Breast epithelium (tissue), 4 donors: ENCODE measurements around the gene ABCC1. TPM values are rescaled to one million over a fixed set of nuclear protein-coding genes. Genes with fewer than 3 reads are reported as not detected.

Experiments used
- DNase-seq, 2 donors: peaks; one replicate each; pipeline ENCODE4 v3.0.0-alpha.2; 2019; ENCODE audit warnings: low spot score in 2 of 2
- H3K27ac ChIP-seq, 2 donors: fragments of 200-600 bp; sonication (generic) in 1 of 2; one replicate each; pipeline ENCODE4 v1.5.1; 2016 to 2019; ENCODE audit warnings: mild to moderate bottlenecking in 1 of 2
- H3K27me3 ChIP-seq, 2 donors: fragments of 200-600 bp; sonication (generic) in 1 of 2; one replicate each; pipeline versions ENCODE4 v1.5.1 to v1.6.0; 2017 to 2019; ENCODE audit warnings: control low read depth in 1 of 2, mild to moderate bottlenecking in 1 of 2
- H3K36me3 ChIP-seq: fragments of 200-600 bp; one replicate; pipeline ENCODE4 v1.5.1; 2019
- H3K4me1 ChIP-seq, 2 donors: fragments of 200-600 bp; sonication (generic); one replicate each; pipeline ENCODE4 v1.5.1; 2016 to 2019; ENCODE audit warnings: control low read depth in 1 of 2
- H3K4me3 ChIP-seq, 3 donors: fragments of 200-600 bp; sonication (generic); 1 replicate in 2 of 3; 2 replicates in 1 of 3; pipeline ENCODE4 v1.5.1; 2016 to 2019; ENCODE audit warnings: mild to moderate bottlenecking in 3 of 3, moderate library complexity in 2 of 3
- H3K9me3 ChIP-seq, 2 donors: fragments of 200-600 bp; sonication (generic) in 1 of 2; one replicate each; pipeline ENCODE4 v1.5.1; 2016 to 2019; ENCODE audit warnings: control low read depth in 1 of 2
- CTCF ChIP-seq, 3 donors: fragments of 450-650 bp; IDR thresholded peaks; one replicate each; pipeline ENCODE4 v1.5.1; 2016 to 2017; ENCODE audit warnings: antibody characterized with exemption in 3 of 3, mild to moderate bottlenecking in 3 of 3, moderate library complexity in 3 of 3
- POLR2A ChIP-seq: fragments of 450-650 bp; IDR thresholded peaks from one replicate; pipeline ENCODE4 v1.6.1; 2016; ENCODE audit warnings: antibody characterized with exemption, mild to moderate bottlenecking, moderate library complexity
- POLR2AphosphoS5 ChIP-seq, 3 donors: sonication (generic); formaldehyde crosslinking; IDR thresholded peaks; one replicate each; pipeline ENCODE4 v1.6.1; 2017; ENCODE audit warnings: antibody characterized with exemption in 3 of 3
- intact Hi-C: fragments of 100-400 bp; cut with DNase I; formaldehyde crosslinking; loops from one replicate; pipeline ENCODE4 v1.15.1; 2023; ENCODE audit warnings: low total_unique reads
- total RNA-seq, 3 donors: library from RNA; depleted of rRNA; stranded (reverse); fragments of >200 nt; gene quantifications; one replicate each; pipeline ENCODE4 v1.1.0, GENCODE V29; 2016

ABCC1 gene
- total RNA-seq, 3 donors from 2014 or later = 14.6 to 26.9 (median 21.3) TPM

GRCh38 chr16:15996432-15997109 is 47.2 kb downstream of the ABCC1 start:
- Histone ChIP-seq H3K9me3 (no peaks in the 10 kb centered on the region), H3K4me1 (no peaks in the 10 kb centered on the region), H3K36me3 (no peaks in the 10 kb centered on the region), H3K27ac (peak overlapping the region in 1 of 2 donors; percentile 43), H3K27me3 (no peaks in the 10 kb centered on the region), H3K4me3 (no peak overlapping the region)
- TF ChIP-seq POLR2A (no peak), CTCF (IDR thresholded peaks at IDR 0.05) (no peak), POLR2AphosphoS5 (IDR thresholded peaks at IDR 0.05) (peak in 1 of 3 donors; percentile 27)
- intact Hi-C loops = no loop called here
- no peak for DNase-seq

GRCh38 chr16:16000685-16001084 is 51.3 kb downstream of the ABCC1 start:
- DNase-seq = no peak
- no peaks in the 10 kb centered on the region for H3K27me3 ChIP-seq
- TF ChIP-seq POLR2A = no peak
- TF ChIP-seq CTCF (IDR thresholded peaks at IDR 0.05) = no peak
- no peak for TF ChIP-seq POLR2AphosphoS5 (IDR thresholded peaks at IDR 0.05)
- H3K36me3 ChIP-seq = no peaks in the 10 kb centered on the region
- no peak overlapping the region for H3K4me3 ChIP-seq
- no peaks in the 10 kb centered on the region for H3K4me1 ChIP-seq
- intact Hi-C loops = no loop called here
- no peak overlapping the region for H3K27ac ChIP-seq
- no peaks in the 10 kb centered on the region for H3K9me3 ChIP-seq

GRCh38 chr16:16001596-16002255 is 52.3 kb downstream of the ABCC1 start:
- intact Hi-C loops = no loop called here
- H3K27me3 ChIP-seq = no peaks in the 10 kb centered on the region
- no peaks in the 10 kb centered on the region for H3K9me3 ChIP-seq
- no peaks in the 10 kb centered on the region for H3K4me1 ChIP-seq
- no peaks in the 10 kb centered on the region for H3K36me3 ChIP-seq
- no peak for DNase-seq
- no peak overlapping the region for H3K4me3 ChIP-seq
- no peak overlapping the region for H3K27ac ChIP-seq
- no peak for TF ChIP-seq POLR2A
- no peak for TF ChIP-seq POLR2AphosphoS5 (IDR thresholded peaks at IDR 0.05)
- TF ChIP-seq CTCF (IDR thresholded peaks at IDR 0.05) = no peak

- Histone ChIP-seq H3K9me3 (no peaks in the 10 kb centered on the region), H3K36me3 (no peaks in the 10 kb centered on the region), H3K4me1 (no peaks in the 10 kb centered on the region), H3K27ac (no peak overlapping the region), H3K27me3 (no peaks in the 10 kb centered on the region), H3K4me3 (no peak overlapping the region)
- intact Hi-C loops = no loop called here
- DNase-seq = no peak
- TF ChIP-seq POLR2AphosphoS5 (IDR thresholded peaks at IDR 0.05) (no peak), POLR2A (no peak), CTCF (IDR thresholded peaks at IDR 0.05) (no peak)
Observed at GRCh38 chr16:16003719-16004313, 54.4 kb downstream of the ABCC1 start.

- TF ChIP-seq POLR2AphosphoS5 (IDR thresholded peaks at IDR 0.05) (no peak), CTCF (IDR thresholded peaks at IDR 0.05) (no peak), POLR2A (no peak)
- H3K27ac ChIP-seq = no peak overlapping the region
- H3K27me3 ChIP-seq = no peaks in the 10 kb centered on the region
- intact Hi-C loops = no loop called here
- DNase-seq = no peak
- no peaks in the 10 kb centered on the region for H3K9me3 ChIP-seq
- H3K4me3 ChIP-seq = no peak overlapping the region
- H3K36me3 ChIP-seq = no peaks in the 10 kb centered on the region
- no peaks in the 10 kb centered on the region for H3K4me1 ChIP-seq
Observed at GRCh38 chr16:16004314-16004749, 54.9 kb downstream of the ABCC1 start.
